Activated T-cell treated with anti-CD3 and anti-CD28 coated beads, Interleukin-2, amount 50 U/mL, for 4 hours (primary cell): ENCODE results near the gene JAM3. TPM values are rescaled to one million over a fixed set of nuclear protein-coding genes. Genes with fewer than 3 reads are reported as not detected.
"Not testable (repeated sequence)": the region's sequence is repeated elsewhere in the genome, so short reads cannot be mapped to it uniquely, and the experiment has no call there.

ENCODE experiments used
- ATAC-seq, 2 donors: fragments of 200-7000 bp; cut with Tn5 transposase; one replicate each; pipeline ENCODE4 v1.10.0; 2021
- DNase-seq: peaks from one replicate; pipeline ENCODE4 v3.0.0-alpha.2; 2020
- H3K27me3 Mint-ChIP-seq: one replicate; pipeline ENCODE4 v1.8.0; 2021; ENCODE audit warnings: low read depth, mixed read lengths
- H3K36me3 Mint-ChIP-seq: one replicate; pipeline ENCODE4 v1.8.0; 2022; ENCODE audit warnings: mixed read lengths; ENCODE audit not compliant: insufficient read depth
- H3K4me1 Mint-ChIP-seq: one replicate; pipeline ENCODE4 v1.8.0; 2021; ENCODE audit warnings: low read depth, mixed read lengths
- H3K4me3 Mint-ChIP-seq: one replicate; pipeline ENCODE4 v1.8.0; 2021; ENCODE audit warnings: mild to moderate bottlenecking, moderate library complexity, mixed read lengths
- H3K9me3 Mint-ChIP-seq: one replicate; pipeline ENCODE4 v1.8.0; 2021; ENCODE audit warnings: mixed read lengths
- total RNA-seq, 3 donors: library from RNA; stranded (reverse); gene quantifications; one replicate each; pipeline ENCODE4 v1.2.1, GENCODE V29; 2021

JAM3 gene
- total RNA-seq, 3 donors from 2014 or later: 12.5 to 14.1 (median 12.8) TPM

DNA sequence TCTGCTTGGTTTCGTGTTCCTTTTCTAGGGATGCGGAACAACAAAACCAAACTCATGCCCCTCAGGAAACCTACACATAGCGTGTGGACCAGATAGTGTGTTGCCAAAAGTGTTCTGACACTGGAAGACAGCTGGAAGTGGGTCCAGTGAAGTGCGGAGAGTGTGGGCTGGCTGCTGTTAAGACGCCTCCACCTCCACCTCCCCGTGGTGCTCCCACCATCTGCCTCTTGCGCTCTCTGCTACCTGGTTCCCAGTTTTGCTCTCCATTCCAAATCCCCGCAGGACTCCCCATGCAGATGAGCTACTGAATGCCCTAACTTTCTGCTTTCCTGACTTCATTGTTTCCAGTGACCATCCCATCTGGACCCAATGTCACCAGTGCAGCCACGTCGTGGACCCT, 103.1 kb downstream of the JAM3 start:
- Mint-ChIP-seq H3K27me3 (no peaks in the 10 kb centered on the region), H3K4me3 (no peak overlapping the region), H3K36me3 (peaks cover 39% of the 10 kb centered on the region), H3K4me1 (no peaks in the 10 kb centered on the region), H3K9me3 (no peaks in the 10 kb centered on the region)
- no peak for ATAC-seq
- no peak for DNase-seq

DNA sequence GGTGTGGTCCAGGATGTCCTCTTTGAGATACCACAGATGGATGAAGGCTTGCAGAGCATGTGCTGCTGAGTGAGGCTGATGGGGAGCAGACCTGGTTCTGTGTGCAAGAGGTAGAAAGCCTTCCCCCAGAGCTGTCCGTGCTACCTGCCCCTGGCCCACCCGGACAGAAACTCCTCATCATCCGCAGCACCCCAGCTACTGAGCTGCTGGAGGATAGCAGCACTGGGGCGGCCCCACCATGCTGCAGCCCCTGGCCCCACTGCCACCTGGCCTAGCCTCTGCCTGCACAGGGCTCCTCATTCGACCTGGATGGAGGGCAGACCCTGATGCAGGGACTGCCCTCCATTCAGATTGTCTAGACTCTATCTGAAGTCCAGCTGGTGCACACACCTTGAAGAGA, 104.4 kb downstream of the JAM3 start:
- H3K9me3 Mint-ChIP-seq: no peaks in the 10 kb centered on the region
- H3K27me3 Mint-ChIP-seq: no peaks in the 10 kb centered on the region
- peaks cover 46% of the 10 kb centered on the region for H3K36me3 Mint-ChIP-seq

DNA sequence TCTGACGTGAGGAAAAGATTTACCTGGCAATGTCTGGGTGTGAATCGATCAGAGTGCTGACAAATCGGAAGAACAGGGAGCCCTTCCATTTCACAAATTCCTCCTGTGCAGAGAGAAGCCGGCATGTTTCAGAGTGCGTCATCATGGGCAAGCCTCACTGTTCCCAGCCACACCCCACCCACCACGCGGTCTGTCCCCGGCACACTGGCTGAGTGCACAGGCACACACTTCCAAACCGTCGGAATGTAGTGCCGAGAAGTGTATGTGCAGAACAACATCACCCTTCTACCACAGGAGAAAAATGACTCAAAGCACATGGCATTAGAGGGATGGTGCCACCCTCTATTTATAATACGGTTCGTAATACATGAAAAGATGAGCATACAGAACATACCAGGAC, 107.4 kb downstream of the JAM3 start:
- H3K27me3 Mint-ChIP-seq: no peaks in the 10 kb centered on the region
- no peaks in the 10 kb centered on the region for H3K4me1 Mint-ChIP-seq
- ATAC-seq (no peak), DNase-seq (no peak)
- no peaks in the 10 kb centered on the region for H3K9me3 Mint-ChIP-seq
- H3K36me3 Mint-ChIP-seq: peaks cover 53% of the 10 kb centered on the region
- H3K4me3 Mint-ChIP-seq: no peak overlapping the region

More for the DNA sequence above, 104.4 kb downstream of the JAM3 start:
- ATAC-seq (no peak), DNase-seq (no peak)
- Mint-ChIP-seq H3K4me1 (no peaks in the 10 kb centered on the region), H3K4me3 (no peak overlapping the region)

DNA sequence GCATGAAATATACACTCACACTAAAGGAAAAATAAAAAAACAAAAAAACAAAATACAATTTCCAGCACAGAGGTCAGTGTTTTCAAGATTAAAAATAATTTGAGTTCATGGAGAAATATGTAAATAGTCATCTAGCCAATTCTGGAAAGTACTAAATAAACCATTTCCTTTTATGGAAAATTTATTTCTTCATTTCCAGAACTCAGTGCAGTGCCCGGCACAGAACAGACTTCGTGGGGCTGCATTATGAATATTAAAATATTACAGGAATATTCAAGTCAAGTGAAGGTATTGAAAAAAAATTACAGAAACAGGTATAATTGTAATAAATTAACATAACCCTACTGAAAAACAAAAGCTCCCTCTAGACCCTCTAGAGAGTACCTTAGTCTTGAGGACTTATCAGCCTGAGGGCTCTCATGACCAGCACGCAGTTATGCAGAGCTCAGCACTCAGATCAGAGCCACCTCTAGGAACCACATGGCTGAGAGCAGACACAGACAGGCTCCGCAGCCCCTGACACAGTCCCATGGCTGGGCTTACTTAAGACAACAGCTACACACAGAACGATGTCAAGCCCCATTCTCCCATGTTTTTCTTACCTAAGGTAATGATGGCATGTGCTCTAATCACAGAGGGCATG, 109.3 kb downstream of the JAM3 start:
- no peak for ATAC-seq
- no peaks in the 10 kb centered on the region for H3K9me3 Mint-ChIP-seq

DNA sequence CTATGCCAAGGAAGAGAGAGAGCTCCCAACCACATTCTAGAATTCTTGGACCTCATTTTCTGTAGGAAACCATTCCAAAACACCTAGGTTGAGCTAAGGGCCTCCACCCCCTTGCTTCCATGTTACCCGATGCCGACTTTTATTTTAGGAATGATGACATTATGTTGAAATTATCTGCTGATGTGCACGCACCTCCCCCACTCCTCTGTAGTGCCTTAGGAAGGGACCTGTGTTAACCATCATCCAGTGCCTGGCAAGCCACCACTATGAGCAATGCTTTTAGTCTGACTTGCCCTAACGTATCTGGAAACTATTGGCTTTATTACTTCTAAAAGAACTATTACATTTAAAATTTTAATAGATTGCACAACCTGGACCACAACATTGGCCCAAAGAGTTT, 112.8 kb downstream of the JAM3 start:
- Mint-ChIP-seq H3K4me1 (no peaks in the 10 kb centered on the region), H3K4me3 (no peak overlapping the region), H3K9me3 (no peaks in the 10 kb centered on the region), H3K36me3 (peaks cover 40% of the 10 kb centered on the region), H3K27me3 (no peaks in the 10 kb centered on the region)
- ATAC-seq: no peak
- no peak for DNase-seq

More for the DNA sequence above, 109.3 kb downstream of the JAM3 start:
- DNase-seq: no peak
- peaks cover 52% of the 10 kb centered on the region for H3K36me3 Mint-ChIP-seq
- no peaks in the 10 kb centered on the region for H3K4me1 Mint-ChIP-seq
- H3K4me3 Mint-ChIP-seq: no peak overlapping the region
- H3K27me3 Mint-ChIP-seq: no peaks in the 10 kb centered on the region

DNA sequence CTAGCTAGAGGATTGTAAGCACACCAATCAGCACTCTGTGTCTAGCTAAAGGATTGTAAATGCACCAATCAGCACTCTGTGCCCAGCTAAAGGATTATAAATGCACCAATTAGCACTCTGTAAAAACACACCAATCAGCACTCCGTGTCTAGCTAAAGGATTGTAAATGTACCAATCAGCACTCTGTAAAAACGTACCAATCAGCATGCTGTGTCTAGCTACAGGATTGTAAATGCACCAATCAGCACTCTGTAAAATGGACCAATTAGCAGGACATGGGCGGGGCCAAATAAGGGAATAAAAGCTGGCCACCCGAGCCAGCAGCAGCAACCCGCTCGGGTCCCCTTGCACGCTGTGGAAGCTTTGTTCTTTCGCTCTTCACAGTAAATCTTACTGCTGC, 119.2 kb downstream of the JAM3 start:
- peaks cover 56% of the 10 kb centered on the region for H3K36me3 Mint-ChIP-seq
- not testable (repeated sequence) for ATAC-seq, DNase-seq, H3K4me3 Mint-ChIP-seq, H3K27me3 Mint-ChIP-seq, H3K9me3 Mint-ChIP-seq, H3K4me1 Mint-ChIP-seq

DNA sequence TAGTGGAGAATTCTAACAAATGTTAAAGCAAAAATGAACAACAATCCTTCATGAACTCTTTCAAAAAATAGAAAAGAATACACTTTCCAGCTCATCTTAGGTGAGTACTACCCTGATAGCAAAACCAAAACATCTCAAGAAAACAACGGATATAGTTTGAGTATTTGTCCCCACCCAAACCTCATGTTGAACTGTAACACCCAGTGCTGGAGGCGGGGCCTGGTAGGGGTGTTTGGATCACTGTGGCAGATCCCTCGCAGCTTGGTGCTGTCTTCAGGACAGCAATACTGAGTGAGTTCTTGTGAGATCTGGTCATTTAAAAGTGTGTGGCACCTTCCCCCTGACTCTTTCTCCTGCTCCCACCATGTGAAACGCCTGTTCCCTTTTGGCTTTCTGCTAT, 127.9 kb downstream of the JAM3 start:
- Mint-ChIP-seq H3K4me1 (peaks cover 6% of the 10 kb centered on the region), H3K27me3 (no peaks in the 10 kb centered on the region), H3K9me3 (no peaks in the 10 kb centered on the region), H3K4me3 (no peak overlapping the region), H3K36me3 (peaks cover 59% of the 10 kb centered on the region)
- no peak for ATAC-seq
- DNase-seq: no peak

DNA sequence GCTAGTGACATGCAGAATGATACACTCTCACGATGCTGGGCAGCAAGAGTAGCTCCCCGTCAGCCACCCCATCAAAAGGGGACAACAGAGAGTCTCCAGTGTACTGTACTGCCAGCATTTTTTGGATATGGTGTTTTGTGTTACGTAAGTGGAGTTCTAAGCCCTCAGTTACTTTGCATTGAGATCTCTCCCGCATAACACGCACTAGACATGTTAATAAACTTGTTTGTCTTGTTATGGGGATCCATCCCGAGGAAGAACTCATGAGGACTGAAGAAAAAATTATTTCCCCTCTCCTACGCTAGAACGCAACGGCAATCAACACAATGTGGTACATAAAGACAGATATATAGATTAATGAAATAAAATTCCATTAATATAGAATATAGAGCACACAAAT, 130.7 kb downstream of the JAM3 start:
- no peaks in the 10 kb centered on the region for H3K27me3 Mint-ChIP-seq
- no peak overlapping the region for H3K4me3 Mint-ChIP-seq
- H3K4me1 Mint-ChIP-seq: peaks cover 6% of the 10 kb centered on the region
- DNase-seq (no peak), ATAC-seq (no peak)
- no peaks in the 10 kb centered on the region for H3K9me3 Mint-ChIP-seq
- peaks cover 63% of the 10 kb centered on the region for H3K36me3 Mint-ChIP-seq

DNA sequence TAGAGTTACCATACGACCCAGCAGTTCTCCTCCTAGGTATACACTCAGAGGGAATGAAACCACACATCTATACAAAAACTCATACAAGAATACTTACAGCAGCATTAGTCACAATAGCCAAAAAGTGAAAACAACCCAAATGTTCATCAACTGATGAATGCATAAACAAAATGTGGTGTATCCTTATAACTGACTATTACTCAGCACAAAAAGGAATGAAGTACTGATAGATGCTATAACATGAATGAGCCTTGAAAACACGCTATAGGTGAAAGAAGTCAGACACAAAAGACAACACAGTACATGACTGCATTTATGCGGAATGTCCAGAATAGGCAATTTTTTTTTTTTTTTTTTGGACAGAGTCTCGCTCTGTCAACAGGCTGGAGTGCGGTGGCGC, 131.8 kb downstream of the JAM3 start:
- peaks cover 67% of the 10 kb centered on the region for H3K36me3 Mint-ChIP-seq
- DNase-seq: no peak
- no peak for ATAC-seq
- H3K9me3 Mint-ChIP-seq: no peaks in the 10 kb centered on the region
- H3K4me3 Mint-ChIP-seq: no peak overlapping the region
- no peaks in the 10 kb centered on the region for H3K27me3 Mint-ChIP-seq
- H3K4me1 Mint-ChIP-seq: peaks cover 6% of the 10 kb centered on the region

Other genes starting within 250 kb of the JAM3 start
- not detected for gene SPATA19, start 223.6 kb upstream of the JAM3 start, total RNA-seq
- 10 to 100 TPM; 18.7 to 22.3 (median 22.1) TPM for gene IGSF9B, start 112.1 kb upstream of the JAM3 start, total RNA-seq
- 10 to 100 TPM; 54.1 to 67.2 (median 56.8) TPM for gene NCAPD3, start 154.9 kb downstream of the JAM3 start, total RNA-seq
- 10 to 100 TPM; 30.4 to 33.5 (median 32.8) TPM for gene VPS26B, start 155.6 kb downstream of the JAM3 start, total RNA-seq
- 10 to 100 TPM; 37.7 to 49.0 (median 43.3) TPM for gene THYN1, start 184.3 kb downstream of the JAM3 start, total RNA-seq
- 10 to 100 TPM; 18.2 to 19.0 (median 18.4) TPM for gene ACAD8, start 184.5 kb downstream of the JAM3 start, total RNA-seq
- 1 to 10 TPM; 2.2 to 2.9 (median 2.5) TPM for gene GLB1L3, start 207.3 kb downstream of the JAM3 start, total RNA-seq